Activated naive CD8-positive, alpha-beta T cell treated with anti-CD3 and anti-CD28 coated beads, Interleukin-2, amount 10 ng/mL, durations not matched to agents 7 days and 5 days (primary cell): ENCODE results near the gene PFKFB4. TPM values are rescaled to one million over a fixed set of nuclear protein-coding genes. Genes with fewer than 3 reads are reported as not detected.

ENCODE experiments used
- ATAC-seq: fragments of 150-1000 bp; cut with Tn5 transposase; one replicate; pipeline ENCODE4 v1.10.0; 2021; ENCODE audit warnings: low read depth, moderate library complexity
- POLR2A ChIA-PET: fragments of 350-600 bp; sonication (Branson Sonifier 250); formaldehyde crosslinking; loops from one replicate; lab custom pipeline; 2021; ENCODE audit warnings: antibody characterized with exemption; lab: Charles Lee
- DNase-seq: peaks from one replicate; pipeline ENCODE4 v3.0.0; 2021
- H3K27ac Mint-ChIP-seq: one replicate; pipeline ENCODE4 v1.8.0; 2022; ENCODE audit warnings: mild to moderate bottlenecking, mixed read lengths
- H3K27me3 Mint-ChIP-seq: one replicate; pipeline ENCODE4 v1.8.0; 2022; ENCODE audit warnings: mild to moderate bottlenecking, moderate library complexity, mixed read lengths
- H3K36me3 Mint-ChIP-seq: one replicate; pipeline ENCODE4 v1.8.0; 2021; ENCODE audit warnings: mild to moderate bottlenecking, mixed read lengths
- H3K4me1 Mint-ChIP-seq: one replicate; pipeline ENCODE4 v1.8.0; 2021; ENCODE audit warnings: mixed read lengths
- H3K4me3 Mint-ChIP-seq: one replicate; pipeline ENCODE4 v1.8.0; 2022; ENCODE audit warnings: mild to moderate bottlenecking, moderate library complexity, mixed read lengths
- H3K9me3 Mint-ChIP-seq: one replicate; pipeline ENCODE4 v1.8.0; 2021; ENCODE audit warnings: mixed read lengths
- total RNA-seq, 2 experiments: library from RNA; stranded (reverse); gene quantifications; one replicate each; pipeline ENCODE4 v1.2.3, GENCODE V29; 2021

Gene PFKFB4
- total RNA-seq, 2 experiments from 2014 or later = 56.8 to 60.7 TPM

DNA sequence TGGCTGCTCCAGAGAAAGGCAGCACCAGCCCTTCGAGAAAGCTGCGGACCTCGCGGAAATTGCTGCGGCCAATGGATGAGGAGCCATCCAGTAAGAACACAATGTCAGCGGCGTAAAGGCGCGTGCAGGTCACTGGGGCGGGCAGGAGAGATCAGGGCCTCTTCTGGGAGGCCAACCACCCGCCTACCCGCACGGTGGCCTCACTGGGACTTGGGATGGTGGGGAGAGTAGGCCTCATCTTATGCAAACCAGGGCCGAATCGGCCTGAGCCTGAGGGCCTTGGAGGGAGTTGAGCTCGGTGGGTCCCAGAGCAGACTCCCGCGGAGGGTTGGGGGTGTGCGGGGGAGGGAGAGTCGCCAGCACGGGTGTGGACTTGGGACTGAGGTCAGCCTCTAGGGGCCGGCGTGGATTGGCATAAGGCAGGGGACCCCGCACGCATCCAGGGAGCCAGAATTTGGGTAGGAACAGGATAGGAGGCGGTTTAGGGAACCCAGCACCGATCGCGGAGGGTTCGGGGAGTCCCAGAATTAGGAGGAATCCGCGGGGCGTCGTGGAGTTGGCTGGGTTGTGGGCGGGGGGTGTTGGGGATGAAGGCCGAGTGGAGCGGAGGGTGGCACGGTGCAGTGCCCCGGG lies 37.9 kb upstream of the PFKFB4 start:
- Mint-ChIP-seq H3K27ac (no peak overlapping the region), H3K9me3 (no peaks in the 10 kb centered on the region), H3K4me1 (peaks cover 4% of the 10 kb centered on the region), H3K27me3 (peaks cover 26% of the 10 kb centered on the region), H3K4me3 (no peak overlapping the region), H3K36me3 (peaks cover 4% of the 10 kb centered on the region)
- POLR2A ChIA-PET = interaction anchor here (0.6 kb wide), 1 partner anchor 120 kb away, joined by 7 read pairs; no protein-coding TSS in a partner anchor
- ATAC-seq (no peak), DNase-seq (no peak)

DNA sequence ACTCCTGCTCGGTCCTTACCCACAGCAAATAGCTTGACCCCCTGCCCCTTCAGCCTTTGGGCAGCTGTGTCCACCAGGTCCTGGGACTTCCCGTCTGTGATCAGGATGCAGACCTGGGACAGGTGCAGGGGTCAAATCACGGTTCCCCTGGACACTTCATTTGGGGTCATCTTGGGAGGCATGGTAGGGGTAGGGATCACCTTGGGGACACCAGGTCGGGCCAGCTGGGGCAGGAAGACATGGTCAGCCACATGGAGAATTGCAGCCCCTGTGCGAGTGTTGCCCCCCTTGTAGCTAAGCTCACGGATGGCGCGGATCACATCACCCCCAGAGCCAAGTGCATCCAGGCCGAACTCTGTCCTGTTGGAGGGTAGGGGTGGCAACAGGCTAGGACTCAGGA lies 36.7 kb upstream of the PFKFB4 start:
- Mint-ChIP-seq H3K4me1 (peaks cover 4% of the 10 kb centered on the region), H3K27me3 (peaks cover 31% of the 10 kb centered on the region), H3K36me3 (peaks cover 4% of the 10 kb centered on the region), H3K4me3 (no peak overlapping the region), H3K9me3 (no peaks in the 10 kb centered on the region), H3K27ac (no peak overlapping the region)
- DNase-seq = no peak
- no peak for ATAC-seq
- POLR2A ChIA-PET = no interaction called here

DNA sequence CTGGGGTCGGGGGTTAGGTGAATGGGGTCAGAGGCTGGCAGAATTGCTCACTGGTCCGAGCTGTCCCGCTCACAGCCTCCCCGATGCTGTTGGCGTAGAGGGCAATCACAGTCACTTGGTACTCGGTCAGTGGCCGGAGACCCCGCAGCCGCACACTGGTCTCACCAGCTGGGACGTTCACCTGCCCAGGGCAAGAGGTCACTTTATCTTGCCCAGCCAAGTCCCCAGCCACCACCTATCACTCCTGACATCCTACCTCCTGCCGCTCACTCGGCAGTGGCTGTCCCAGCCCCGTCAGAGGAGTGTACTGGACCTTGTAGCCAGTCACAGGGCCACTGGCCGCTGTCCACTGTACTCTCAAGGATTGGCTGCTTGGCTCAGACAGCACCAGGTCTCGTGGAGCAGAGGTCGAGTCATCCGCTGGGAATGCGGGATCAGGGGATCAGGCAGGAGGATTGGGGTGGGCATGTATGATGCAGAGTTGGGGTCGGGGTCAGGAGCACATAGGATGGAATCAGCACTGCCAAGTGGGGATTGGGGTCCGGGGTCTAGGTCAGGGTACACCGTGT lies 36.0 kb upstream of the PFKFB4 start:
- peaks cover 32% of the 10 kb centered on the region for H3K27me3 Mint-ChIP-seq
- no peaks in the 10 kb centered on the region for H3K9me3 Mint-ChIP-seq
- H3K36me3 Mint-ChIP-seq = peaks cover 4% of the 10 kb centered on the region
- POLR2A ChIA-PET = no interaction called here
- H3K27ac Mint-ChIP-seq = no peak overlapping the region
- no peak overlapping the region for H3K4me3 Mint-ChIP-seq
- DNase-seq (no peak), ATAC-seq (no peak)
- H3K4me1 Mint-ChIP-seq = peaks cover 4% of the 10 kb centered on the region

DNA sequence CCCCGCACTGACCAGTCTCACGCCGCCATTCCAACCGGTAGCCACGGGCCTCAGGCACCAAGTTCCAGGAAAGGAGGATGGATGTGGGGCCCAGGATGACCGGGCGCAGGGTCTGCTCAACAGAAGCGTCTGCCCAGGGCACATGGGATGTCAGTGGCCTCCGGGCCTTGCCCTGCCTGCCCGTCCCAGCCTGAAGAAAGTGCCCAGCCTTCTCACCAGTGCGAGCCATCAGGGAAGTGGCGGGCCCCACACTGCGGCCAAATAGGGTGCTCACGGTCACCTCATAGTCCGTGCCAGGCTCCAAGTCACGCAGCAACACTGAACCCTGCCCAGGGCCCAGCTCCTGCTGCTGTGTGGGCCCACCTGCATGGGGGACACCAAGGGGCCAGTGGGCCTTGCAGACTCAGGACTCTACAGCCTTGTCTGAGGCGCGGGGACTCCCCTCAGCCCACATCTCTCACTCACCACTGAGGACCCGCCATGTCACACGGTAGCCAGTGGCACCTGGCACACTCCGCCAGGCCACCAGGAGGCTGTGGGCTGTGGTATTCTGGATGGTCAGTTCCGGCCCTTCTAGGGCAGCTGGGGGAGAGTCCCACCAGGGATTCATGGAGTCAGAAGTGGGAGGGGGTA lies 35.4 kb upstream of the PFKFB4 start:
- peaks cover 4% of the 10 kb centered on the region for H3K4me1 Mint-ChIP-seq
- POLR2A ChIA-PET = no interaction called here
- H3K27ac Mint-ChIP-seq = no peak overlapping the region
- no peak for ATAC-seq
- no peak overlapping the region for H3K4me3 Mint-ChIP-seq
- no peaks in the 10 kb centered on the region for H3K9me3 Mint-ChIP-seq
- H3K36me3 Mint-ChIP-seq = peaks cover 2% of the 10 kb centered on the region
- H3K27me3 Mint-ChIP-seq = peaks cover 32% of the 10 kb centered on the region
- DNase-seq = no peak

DNA sequence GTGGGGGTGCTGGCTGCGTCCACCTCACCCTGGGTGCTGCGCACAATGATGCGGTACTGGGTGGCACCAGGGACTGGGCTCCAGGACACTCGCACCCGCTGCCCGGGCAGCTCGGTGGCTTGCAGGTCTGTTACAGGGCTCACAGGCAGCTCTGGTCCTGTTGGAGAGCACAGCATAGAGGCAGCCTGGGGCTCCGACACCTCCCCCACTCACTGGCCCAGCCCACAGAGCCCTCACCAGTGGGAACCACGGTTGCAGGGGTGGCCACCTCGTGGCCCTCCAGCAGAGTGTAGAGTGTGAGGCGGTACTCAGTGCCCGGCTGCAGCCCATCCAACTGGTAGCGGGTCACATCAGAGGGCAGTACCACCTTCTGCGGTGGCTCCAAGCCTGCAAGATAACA lies 34.8 kb upstream of the PFKFB4 start:
- no peak overlapping the region for H3K27ac Mint-ChIP-seq
- DNase-seq (no peak), ATAC-seq (no peak)
- peaks cover 32% of the 10 kb centered on the region for H3K27me3 Mint-ChIP-seq
- H3K4me3 Mint-ChIP-seq = no peak overlapping the region
- POLR2A ChIA-PET = no interaction called here
- no peaks in the 10 kb centered on the region for H3K9me3 Mint-ChIP-seq
- H3K36me3 Mint-ChIP-seq = peaks cover 2% of the 10 kb centered on the region
- H3K4me1 Mint-ChIP-seq = peaks cover 4% of the 10 kb centered on the region

DNA sequence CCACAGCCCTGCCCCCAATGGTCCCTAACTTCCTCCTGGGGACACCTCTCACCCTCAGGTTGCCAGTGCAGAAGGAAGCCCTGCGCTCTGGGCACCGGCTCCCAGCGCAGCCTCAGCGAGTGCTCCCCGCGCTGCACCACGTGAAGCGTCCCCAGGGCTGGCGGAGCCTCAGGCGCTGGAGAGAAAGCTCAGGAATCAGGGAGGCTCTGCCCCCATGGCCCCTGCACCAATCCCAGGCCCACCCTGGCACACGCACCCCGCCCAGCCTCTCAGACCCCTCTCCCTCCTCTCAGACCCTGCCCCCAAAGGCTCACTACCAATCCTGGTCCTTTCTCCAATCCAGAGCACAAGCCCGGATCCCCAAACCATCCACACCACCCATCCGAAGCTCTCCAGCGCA lies 31.6 kb upstream of the PFKFB4 start:
- Mint-ChIP-seq H3K4me1 (peaks cover 2% of the 10 kb centered on the region), H3K4me3 (no peak overlapping the region), H3K9me3 (no peaks in the 10 kb centered on the region), H3K27ac (no peak overlapping the region), H3K36me3 (no peaks in the 10 kb centered on the region), H3K27me3 (peaks cover 13% of the 10 kb centered on the region)
- ATAC-seq = no peak
- no peak for DNase-seq
- POLR2A ChIA-PET = no interaction called here

DNA sequence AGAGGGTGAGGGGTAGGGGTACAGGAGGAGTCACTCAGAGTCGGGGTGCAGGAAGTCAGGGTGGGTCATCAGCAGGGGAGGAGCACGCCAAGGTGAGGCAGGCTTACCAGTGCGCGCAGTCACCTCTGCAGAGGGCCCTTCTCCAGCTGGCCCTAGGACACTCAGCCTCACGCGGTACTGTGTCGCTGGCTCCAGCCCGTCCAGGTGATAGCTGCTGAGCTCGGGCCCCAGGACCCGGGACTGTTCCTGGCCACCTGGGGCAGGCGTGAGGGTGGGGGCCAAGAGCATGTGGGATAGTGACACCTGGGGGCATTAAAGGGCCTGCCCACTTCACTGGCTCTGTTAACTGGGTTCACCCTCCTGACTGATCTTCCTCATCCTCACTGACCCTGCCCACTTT lies 31.1 kb upstream of the PFKFB4 start:
- Mint-ChIP-seq H3K4me1 (peaks cover 2% of the 10 kb centered on the region), H3K27me3 (peaks cover 13% of the 10 kb centered on the region), H3K36me3 (no peaks in the 10 kb centered on the region), H3K9me3 (no peaks in the 10 kb centered on the region), H3K27ac (no peak overlapping the region), H3K4me3 (no peak overlapping the region)
- ATAC-seq (no peak), DNase-seq (no peak)
- POLR2A ChIA-PET = no interaction called here

DNA sequence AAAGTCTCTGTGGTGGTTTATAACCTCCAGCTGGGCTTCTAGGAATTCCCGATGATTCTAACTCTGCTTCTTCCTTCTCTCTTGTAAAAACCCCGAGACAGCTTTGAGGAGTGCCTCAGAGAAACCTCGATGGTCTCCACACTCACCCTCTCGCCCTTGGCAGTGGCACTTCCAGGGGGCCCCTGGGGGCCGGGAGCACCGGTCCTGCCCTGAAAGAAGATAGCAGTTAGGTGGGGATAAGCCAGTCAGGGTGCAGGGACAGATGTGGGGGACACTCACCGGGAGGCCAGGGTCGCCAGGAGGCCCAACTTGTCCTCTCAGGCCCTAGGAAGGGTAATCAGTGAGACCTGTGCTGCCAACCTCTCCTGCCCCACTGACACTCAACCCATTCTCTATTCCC lies 28.8 kb upstream of the PFKFB4 start:
- POLR2A ChIA-PET = interaction anchor here (0.6 kb wide), 1 partner anchor 22 kb away, joined by 3 read pairs; no protein-coding TSS in a partner anchor
- Mint-ChIP-seq H3K36me3 (no peaks in the 10 kb centered on the region), H3K4me1 (peaks cover 2% of the 10 kb centered on the region), H3K27me3 (peaks cover 11% of the 10 kb centered on the region), H3K9me3 (no peaks in the 10 kb centered on the region), H3K4me3 (no peak overlapping the region), H3K27ac (no peak overlapping the region)
- ATAC-seq (no peak), DNase-seq (no peak)

DNA sequence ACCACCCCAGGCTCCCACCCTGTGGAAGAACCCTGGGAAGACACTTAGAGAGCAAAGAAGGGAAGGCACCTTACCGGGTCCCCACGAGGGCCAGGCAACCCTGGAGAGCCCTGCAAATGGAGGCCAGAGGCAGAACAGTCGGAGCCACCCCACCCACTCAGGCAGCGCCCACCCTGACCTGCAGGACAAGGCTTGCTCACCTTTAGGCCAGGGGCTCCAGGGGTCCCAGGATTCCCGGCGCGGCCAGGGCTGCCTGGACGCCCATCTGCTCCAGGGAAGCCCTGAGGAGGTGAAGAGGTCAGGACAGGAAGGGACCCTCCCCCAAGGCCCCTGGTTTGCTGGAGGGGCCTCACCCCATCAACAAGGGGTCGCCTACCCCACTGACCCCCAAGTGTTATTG lies 28.2 kb upstream of the PFKFB4 start:
- Mint-ChIP-seq H3K9me3 (no peaks in the 10 kb centered on the region), H3K36me3 (no peaks in the 10 kb centered on the region), H3K4me1 (peaks cover 2% of the 10 kb centered on the region), H3K27ac (no peak overlapping the region), H3K4me3 (no peak overlapping the region), H3K27me3 (peaks cover 8% of the 10 kb centered on the region)
- ATAC-seq (no peak), DNase-seq (no peak)
- POLR2A ChIA-PET = interaction anchor here (0.6 kb wide), 1 partner anchor 22 kb away, joined by 3 read pairs; no protein-coding TSS in a partner anchor

DNA sequence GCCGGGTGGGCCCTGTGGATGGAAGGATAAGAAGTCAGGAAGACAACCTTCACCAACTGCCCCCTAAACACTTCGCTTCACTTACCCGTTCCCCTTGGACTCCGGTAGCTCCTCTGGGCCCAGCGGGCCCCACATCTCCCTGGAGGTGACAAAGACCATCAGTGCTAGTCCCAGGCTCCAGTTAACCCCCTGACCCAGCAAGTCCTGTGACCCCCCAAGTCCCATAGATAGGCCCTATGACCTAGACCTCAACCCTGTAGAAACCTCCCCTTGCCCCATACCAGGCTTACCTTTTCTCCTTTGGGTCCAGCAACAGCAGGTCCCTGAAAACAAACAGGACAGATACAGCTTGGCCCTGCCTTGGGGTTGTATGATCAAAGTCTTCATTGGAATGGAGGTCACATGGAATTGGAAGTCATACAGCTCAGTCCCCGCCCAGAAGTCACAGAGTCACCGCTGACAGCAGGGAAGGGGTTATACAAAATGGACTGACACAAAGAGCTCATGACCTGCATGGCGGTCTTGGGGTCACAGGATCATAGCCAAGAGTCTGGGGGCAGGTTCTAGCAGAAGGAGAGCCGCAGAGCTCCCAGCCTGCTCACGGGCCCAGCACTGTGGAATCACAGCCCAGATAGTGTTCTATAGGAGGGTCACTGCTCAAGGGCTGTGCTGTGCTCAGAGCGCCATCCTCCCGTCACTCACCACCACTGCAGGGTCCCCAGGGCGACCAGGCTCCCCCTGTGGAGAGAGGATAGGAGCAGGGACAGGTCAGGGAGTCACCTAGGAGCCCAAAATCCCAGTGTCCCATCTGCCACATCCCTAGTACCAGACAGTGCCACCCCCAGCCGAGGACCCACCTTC lies 25.2 kb upstream of the PFKFB4 start:
- POLR2A ChIA-PET = no interaction called here
- DNase-seq = no peak
- Mint-ChIP-seq H3K27ac (no peak overlapping the region), H3K36me3 (no peaks in the 10 kb centered on the region), H3K4me1 (peaks cover 2% of the 10 kb centered on the region), H3K27me3 (peaks cover 2% of the 10 kb centered on the region), H3K4me3 (no peak overlapping the region), H3K9me3 (no peaks in the 10 kb centered on the region)
- ATAC-seq = no peak

DNA sequence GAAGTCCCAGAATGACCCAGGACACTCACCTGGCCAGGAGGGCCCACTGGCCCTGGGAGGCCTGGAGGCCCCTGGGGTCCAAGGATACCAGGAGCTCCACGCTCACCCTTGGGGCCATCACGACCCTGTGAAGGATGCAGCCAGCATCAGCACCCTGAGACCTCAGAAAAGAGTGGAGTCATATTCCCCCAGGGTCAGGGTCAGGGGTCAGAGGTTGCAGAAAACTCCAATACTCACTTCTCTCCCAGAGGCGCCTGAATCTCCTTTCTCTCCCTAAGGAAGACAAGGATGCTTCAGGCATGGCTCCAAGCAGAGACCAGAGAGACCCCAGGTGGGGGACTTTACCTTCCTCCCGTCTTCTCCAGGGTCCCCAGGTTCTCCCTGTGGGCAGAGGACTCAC lies 20.0 kb upstream of the PFKFB4 start:
- Mint-ChIP-seq H3K27me3 (no peaks in the 10 kb centered on the region), H3K27ac (no peak overlapping the region), H3K4me1 (no peaks in the 10 kb centered on the region), H3K9me3 (no peaks in the 10 kb centered on the region), H3K36me3 (no peaks in the 10 kb centered on the region), H3K4me3 (no peak overlapping the region)
- POLR2A ChIA-PET = no interaction called here
- DNase-seq = no peak
- ATAC-seq = no peak

DNA sequence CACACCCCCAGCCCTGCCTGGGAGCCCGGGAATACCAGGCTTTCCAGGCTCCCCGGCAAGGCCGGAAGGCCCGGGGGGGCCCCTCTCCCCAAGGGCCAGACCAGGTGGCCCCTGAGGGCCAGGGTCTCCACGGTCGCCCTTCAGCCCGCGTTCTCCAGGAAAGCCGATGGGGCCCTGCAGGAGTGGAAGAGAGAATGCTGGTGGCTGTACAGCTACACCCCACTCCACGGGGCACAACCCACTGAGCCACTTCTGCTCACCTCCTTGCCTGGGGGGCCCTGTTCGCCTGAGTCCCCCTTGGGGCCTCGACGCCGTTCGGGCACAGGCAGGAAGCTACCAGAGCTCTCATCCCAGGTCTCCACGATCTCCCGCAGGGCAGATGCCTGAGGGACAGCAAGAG lies 18.8 kb upstream of the PFKFB4 start:
- Mint-ChIP-seq H3K27ac (no peak overlapping the region), H3K4me1 (no peaks in the 10 kb centered on the region), H3K9me3 (no peaks in the 10 kb centered on the region), H3K27me3 (no peaks in the 10 kb centered on the region), H3K4me3 (no peak overlapping the region), H3K36me3 (no peaks in the 10 kb centered on the region)
- ATAC-seq (no peak), DNase-seq (no peak)
- POLR2A ChIA-PET = no interaction called here

DNA sequence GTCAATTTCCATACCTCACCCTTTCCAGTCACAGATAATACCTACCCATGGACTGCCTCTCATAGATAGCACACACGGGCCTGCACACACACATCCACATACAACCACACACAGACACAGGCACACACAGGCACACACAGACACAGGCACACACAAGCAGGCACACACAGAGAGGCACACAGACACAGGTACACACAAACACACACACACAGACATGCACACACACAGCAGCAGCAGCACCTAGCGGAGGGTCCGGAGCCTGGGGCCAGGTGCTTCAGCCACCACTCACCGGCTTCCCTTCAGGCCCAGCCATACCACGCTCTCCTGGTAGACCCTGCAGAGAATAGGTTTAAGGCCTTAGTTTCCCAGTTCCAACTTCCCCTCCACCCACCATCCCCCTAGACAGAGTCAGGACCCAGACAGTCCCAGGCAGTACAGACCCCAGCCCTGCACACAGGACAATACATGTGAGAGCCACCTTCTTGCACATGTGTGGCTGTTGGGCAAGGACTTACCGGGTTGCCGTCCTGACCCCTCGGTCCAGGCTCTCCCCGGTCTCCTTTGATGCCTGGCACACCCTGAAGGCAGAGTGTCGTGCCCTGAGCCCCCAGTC lies 17.5 kb upstream of the PFKFB4 start:
- no peaks in the 10 kb centered on the region for H3K27me3 Mint-ChIP-seq
- no peaks in the 10 kb centered on the region for H3K4me1 Mint-ChIP-seq
- ATAC-seq (no peak), DNase-seq (no peak)
- H3K9me3 Mint-ChIP-seq = no peaks in the 10 kb centered on the region
- H3K4me3 Mint-ChIP-seq = no peak overlapping the region
- H3K27ac Mint-ChIP-seq = no peak overlapping the region
- POLR2A ChIA-PET = no interaction called here
- no peaks in the 10 kb centered on the region for H3K36me3 Mint-ChIP-seq
